Astrocyte (in vitro differentiated cells and primary cell): ENCODE measurements around the gene SMPDL3A. TPM values are rescaled to one million over a fixed set of nuclear protein-coding genes. Genes with fewer than 3 reads are reported as not detected.
A peak's percentile ranks its signal among the peaks of the same experiment; 100 is the strongest.

Experiments
- DNase-seq: peaks from one replicate; pipeline ENCODE4 v3.0.0-alpha.2; 2010; ENCODE audit warnings: low read depth
- FAIRE-seq: peaks from 2 replicates; lab custom pipeline; 2011; peaks lifted over from hg19 to GRCh38; lab: Jason Lieb, UNC
- H2AFZ ChIP-seq: 2 replicates; pipeline ENCODE4 v1.6.0; 2012; ENCODE audit warnings: low read depth, low read length, inconsistent platforms
- H3K27ac ChIP-seq: 2 replicates; pipeline ENCODE4 v1.5.1; 2011; ENCODE audit warnings: low read depth, low read length, inconsistent platforms
- H3K27me3 ChIP-seq: 2 replicates; pipeline ENCODE4 v1.6.0; 2011; ENCODE audit warnings: low read length, inconsistent platforms; ENCODE audit not compliant: insufficient read depth
- H3K36me3 ChIP-seq: 2 replicates; pipeline ENCODE4 v1.5.1; 2011; ENCODE audit warnings: low read length, inconsistent platforms; ENCODE audit not compliant: insufficient read depth
- H3K4me1 ChIP-seq: 2 replicates; pipeline ENCODE4 v1.5.1; 2011; ENCODE audit warnings: low read length, inconsistent platforms; ENCODE audit not compliant: insufficient read depth
- H3K4me2 ChIP-seq: 2 replicates; pipeline ENCODE4 v1.6.0; 2012; ENCODE audit warnings: low read length, inconsistent platforms
- H3K4me3 ChIP-seq: 2 replicates; pipeline ENCODE4 v1.5.1; 2011; ENCODE audit warnings: low read depth, mild to moderate bottlenecking, low read length, inconsistent platforms; ENCODE audit not compliant: insufficient read depth
- H3K79me2 ChIP-seq: 2 replicates; pipeline ENCODE4 v1.6.0; 2012; ENCODE audit warnings: mild to moderate bottlenecking, low read length, inconsistent platforms; ENCODE audit not compliant: insufficient read depth
- H3K9ac ChIP-seq: 2 replicates; pipeline ENCODE4 v1.6.0; 2012; ENCODE audit warnings: mild to moderate bottlenecking, low read length, inconsistent platforms
- H3K9me3 ChIP-seq: 2 replicates; pipeline ENCODE4 v1.5.1; 2012; ENCODE audit warnings: low read depth, mild to moderate bottlenecking, low read length, inconsistent platforms; ENCODE audit not compliant: insufficient read depth
- H4K20me1 ChIP-seq: 2 replicates; pipeline ENCODE4 v1.6.0; 2012; ENCODE audit warnings: low read length, inconsistent platforms; ENCODE audit not compliant: insufficient read depth
- H3K27ac Mint-ChIP-seq: one replicate; pipeline ENCODE4 v1.8.0; 2021; ENCODE audit warnings: mild to moderate bottlenecking, mixed read lengths; ENCODE audit not compliant: unreplicated experiment
- H3K27me3 Mint-ChIP-seq: one replicate; pipeline ENCODE4 v1.8.0; 2021; ENCODE audit warnings: low read depth, mixed read lengths; ENCODE audit not compliant: unreplicated experiment
- H3K36me3 Mint-ChIP-seq: one replicate; pipeline ENCODE4 v1.8.0; 2021; ENCODE audit warnings: low read depth, mixed read lengths; ENCODE audit not compliant: unreplicated experiment
- H3K4me1 Mint-ChIP-seq: one replicate; pipeline ENCODE4 v1.8.0; 2021; ENCODE audit warnings: low read depth, mixed read lengths; ENCODE audit not compliant: unreplicated experiment
- H3K4me3 Mint-ChIP-seq: one replicate; pipeline ENCODE4 v1.8.0; 2021; ENCODE audit warnings: mild to moderate bottlenecking, moderate library complexity, mixed read lengths; ENCODE audit not compliant: unreplicated experiment
- H3K9me3 Mint-ChIP-seq: one replicate; pipeline ENCODE4 v1.8.0; 2021; ENCODE audit warnings: mild to moderate bottlenecking, mixed read lengths; ENCODE audit not compliant: unreplicated experiment
- CTCF ChIP-seq: IDR thresholded peaks from 2 replicates; pipeline ENCODE4 v1.5.1; 2011; ENCODE audit warnings: low read depth, mild to moderate bottlenecking, inconsistent platforms, low read length, moderate library complexity; ENCODE audit not compliant: insufficient read depth
- EZH2 ChIP-seq: IDR thresholded peaks from 2 replicates; pipeline ENCODE4 v1.6.1; 2012; ENCODE audit warnings: mild to moderate bottlenecking, low read length, inconsistent platforms; ENCODE audit not compliant: insufficient read depth
- total RNA-seq: library from RNA; stranded (reverse); gene quantifications from 2 replicates; pipeline ENCODE4 v1.2.1, GENCODE V29; 2021

The SMPDL3A gene
- total RNA-seq, 1 donor from 2014 or later = 7.3 TPM

- no peak overlapping the region for H3K4me3 Mint-ChIP-seq
- Histone ChIP-seq H3K27ac (no peak overlapping the region), H3K9ac (peak overlapping the region; percentile 90)
Observed at GRCh38 chr6:122788208-122788607, 850 bp upstream of the SMPDL3A start.

DNA sequence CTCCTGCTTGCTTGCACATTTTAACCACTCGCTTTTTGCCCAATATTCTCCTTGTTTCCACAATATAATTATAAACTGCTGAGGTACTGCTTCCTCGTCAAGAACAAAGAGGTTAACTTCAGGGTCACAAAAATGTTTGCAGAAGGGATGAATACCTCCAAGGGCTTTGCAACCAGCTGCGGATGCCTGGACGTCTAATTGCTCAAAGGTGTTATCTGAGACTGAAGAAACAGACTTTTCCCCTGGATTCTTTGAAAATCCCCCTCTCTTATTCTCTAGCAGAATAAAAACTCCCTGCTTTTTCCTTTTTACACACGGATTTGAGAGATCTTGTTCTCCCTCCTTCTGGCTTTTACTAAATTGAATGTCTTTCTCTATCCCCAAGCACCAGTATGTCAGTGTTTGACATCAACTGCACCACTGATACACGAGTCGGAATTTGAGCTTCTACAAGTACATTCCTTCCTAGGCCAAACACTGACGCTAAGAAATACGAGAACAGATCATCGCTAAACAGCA lies 336 bp upstream of the SMPDL3A start:
- Mint-ChIP-seq H3K27ac (peak overlapping the region; percentile 28), H3K4me3 (peak overlapping the region; percentile 85), H3K4me1 (no peaks in the 10 kb centered on the region), H3K9me3 (no peaks in the 10 kb centered on the region), H3K27me3 (peaks cover 2% of the 10 kb centered on the region), H3K36me3 (no peaks in the 10 kb centered on the region)
- peak overlapping the region; percentile 90 for H3K9ac ChIP-seq
- no peaks in the 10 kb centered on the region for H4K20me1 ChIP-seq
- no peaks in the 10 kb centered on the region for H3K9me3 ChIP-seq
- H3K4me1 ChIP-seq = peaks cover 18% of the 10 kb centered on the region
- H3K79me2 ChIP-seq = peaks cover 14% of the 10 kb centered on the region
- H3K27ac ChIP-seq = peak overlapping the region; percentile 87
- FAIRE-seq (peak; percentile 13), DNase-seq (peak; percentile 91)
- peak overlapping the region; percentile 96 for H2AFZ ChIP-seq
- H3K4me3 ChIP-seq = peak overlapping the region; percentile 93
- no peaks in the 10 kb centered on the region for H3K27me3 ChIP-seq
- H3K36me3 ChIP-seq = no peaks in the 10 kb centered on the region
- TF ChIP-seq CTCF (no peak), EZH2 (no peak)
- H3K4me2 ChIP-seq = peak overlapping the region; percentile 96

More at GRCh38 chr6:122788208-122788607, 850 bp upstream of the SMPDL3A start:
- no peak overlapping the region for H3K4me3 ChIP-seq
- H3K4me1 ChIP-seq = peaks cover 18% of the 10 kb centered on the region
- Mint-ChIP-seq H3K36me3 (no peaks in the 10 kb centered on the region), H3K27me3 (peaks cover 2% of the 10 kb centered on the region), H3K4me1 (no peaks in the 10 kb centered on the region), H3K27ac (no peak overlapping the region), H3K9me3 (no peaks in the 10 kb centered on the region)
- H2AFZ ChIP-seq = no peak overlapping the region
- H3K79me2 ChIP-seq = peaks cover 14% of the 10 kb centered on the region
- no peak for DNase-seq
- no peaks in the 10 kb centered on the region for H4K20me1 ChIP-seq
- H3K4me2 ChIP-seq = peak overlapping the region; percentile 96
- FAIRE-seq = no peak
- TF ChIP-seq CTCF (no peak), EZH2 (no peak)
- no peaks in the 10 kb centered on the region for H3K27me3 ChIP-seq
- H3K9me3 ChIP-seq = no peaks in the 10 kb centered on the region
- no peaks in the 10 kb centered on the region for H3K36me3 ChIP-seq

- Histone ChIP-seq H4K20me1 (no peaks in the 10 kb centered on the region), H3K36me3 (no peaks in the 10 kb centered on the region), H3K27ac (peak overlapping the region; percentile 87), H2AFZ (peak overlapping the region; percentile 96), H3K4me1 (peaks cover 18% of the 10 kb centered on the region), H3K9me3 (no peaks in the 10 kb centered on the region), H3K4me3 (peak overlapping the region; percentile 93), H3K27me3 (no peaks in the 10 kb centered on the region), H3K9ac (peak overlapping the region; percentile 90), H3K79me2 (peaks cover 14% of the 10 kb centered on the region), H3K4me2 (peak overlapping the region; percentile 96)
- peak overlapping the region; percentile 85 for H3K4me3 Mint-ChIP-seq
- no peaks in the 10 kb centered on the region for H3K4me1 Mint-ChIP-seq
- H3K36me3 Mint-ChIP-seq = no peaks in the 10 kb centered on the region
- TF ChIP-seq EZH2 (no peak), CTCF (no peak)
- peak overlapping the region; percentile 98 for H3K27ac Mint-ChIP-seq
- FAIRE-seq = no peak
- H3K9me3 Mint-ChIP-seq = no peaks in the 10 kb centered on the region
- peak; percentile 27 for DNase-seq
- H3K27me3 Mint-ChIP-seq = peaks cover 2% of the 10 kb centered on the region
Observed at GRCh38 chr6:122790028-122790422, 967 bp downstream of the SMPDL3A start.
